DND-41 (cell line): ENCODE results near the gene ECHDC3.

ENCODE experiments used
- ATAC-seq: fragments of 200-7000 bp; cut with Tn5 transposase; 3 replicates; pipeline ENCODE4 v1.9.1; 2021; ENCODE audit warnings: low read depth; ENCODE audit not compliant: insufficient read depth
- DNase-seq: peaks from one replicate; pipeline ENCODE4 v3.0.0-alpha.2; 2020
- H2AFZ ChIP-seq: 2 replicates; pipeline ENCODE4 v1.6.0; 2012; ENCODE audit warnings: low read depth, low read length
- H3K27ac ChIP-seq: 2 replicates; pipeline ENCODE4 v1.5.1; 2012; ENCODE audit warnings: low read length, inconsistent platforms
- H3K27me3 ChIP-seq: fragments of 200-600 bp; sonication (generic); 2 replicates; pipeline ENCODE4 v1.6.0; 2012; ENCODE audit warnings: low read length, mild to moderate bottlenecking, inconsistent platforms; ENCODE audit not compliant: insufficient read depth, poor library complexity
- H3K36me3 ChIP-seq: 2 replicates; pipeline ENCODE4 v1.5.1; 2012; ENCODE audit warnings: low read length, inconsistent platforms; ENCODE audit not compliant: insufficient read depth
- H3K4me1 ChIP-seq: 2 replicates; pipeline ENCODE4 v1.5.1; 2012; ENCODE audit warnings: mild to moderate bottlenecking, low read length; ENCODE audit not compliant: insufficient read depth
- H3K4me2 ChIP-seq: 2 replicates; pipeline ENCODE4 v1.6.0; 2012; ENCODE audit warnings: mild to moderate bottlenecking, moderate library complexity, low read length, inconsistent platforms; ENCODE audit not compliant: insufficient read depth
- H3K4me3 ChIP-seq, 2 experiments: fragments of 200-600 bp in 1 of 2; shearing (Covaris generic) in 1 of 2; 2 replicates each; pipeline ENCODE4 v1.5.1; 2012 to 2016; ENCODE audit warnings: inconsistent platforms in 2 of 2, low read length in 2 of 2, mild to moderate bottlenecking in 2 of 2, low read depth in 1 of 2, moderate library complexity in 1 of 2
- H3K79me2 ChIP-seq: 2 replicates; pipeline ENCODE4 v1.6.0; 2012; ENCODE audit warnings: low read length, inconsistent platforms; ENCODE audit not compliant: insufficient read depth
- H3K9ac ChIP-seq: 2 replicates; pipeline ENCODE4 v1.6.0; 2012; ENCODE audit warnings: low read depth, mild to moderate bottlenecking, inconsistent platforms, low read length, moderate library complexity
- H3K9me3 ChIP-seq: 2 replicates; pipeline ENCODE4 v1.5.1; 2012; ENCODE audit warnings: low read length, moderate library complexity, mild to moderate bottlenecking, inconsistent platforms; ENCODE audit not compliant: insufficient read depth, severe bottlenecking
- H4K20me1 ChIP-seq: 2 replicates; pipeline ENCODE4 v1.6.0; 2012; ENCODE audit warnings: low read length; ENCODE audit not compliant: insufficient read depth
- CTCF ChIP-seq: IDR thresholded peaks from 2 replicates; pipeline ENCODE4 v1.5.1; 2012; ENCODE audit warnings: borderline replicate concordance, low read length, moderate library complexity, mild to moderate bottlenecking; ENCODE audit not compliant: poor library complexity, severe bottlenecking; ENCODE audit errors: extremely low read depth
- EZH2 ChIP-seq: IDR thresholded peaks from 3 replicates; pipeline ENCODE4 v1.6.1; 2012; ENCODE audit warnings: borderline replicate concordance, low read depth, mild to moderate bottlenecking, moderate library complexity, low read length, inconsistent platforms; ENCODE audit not compliant: severe bottlenecking

The ECHDC3 gene, protein sequence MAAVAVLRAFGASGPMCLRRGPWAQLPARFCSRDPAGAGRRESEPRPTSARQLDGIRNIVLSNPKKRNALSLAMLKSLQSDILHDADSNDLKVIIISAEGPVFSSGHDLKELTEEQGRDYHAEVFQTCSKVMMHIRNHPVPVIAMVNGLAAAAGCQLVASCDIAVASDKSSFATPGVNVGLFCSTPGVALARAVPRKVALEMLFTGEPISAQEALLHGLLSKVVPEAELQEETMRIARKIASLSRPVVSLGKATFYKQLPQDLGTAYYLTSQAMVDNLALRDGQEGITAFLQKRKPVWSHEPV

GRCh38 chr10:11742009-11742778 is at the start of gene ECHDC3:
Gene ECHDC3 (plus strand): TSS chr10:11742382. CDS start chr10:11742577, 195 bp downstream.
- TF ChIP-seq CTCF (no peak), EZH2 (no peak)
- Histone ChIP-seq H3K9ac (no peak within 1 kb of the TSS), H3K36me3 (no peaks in the 10 kb centered on the region), H3K27ac (no peak within 1 kb of the TSS), H3K4me1 (peaks cover 7% of the 10 kb centered on the region), H3K4me3 (no peak within 1 kb of the TSS), H2AFZ (no peak within 1 kb of the TSS), H3K27me3 (no peaks in the 10 kb centered on the region), H3K4me2 (no peak within 1 kb of the TSS), H4K20me1 (no peaks in the 10 kb centered on the region), H3K9me3 (no peaks in the 10 kb centered on the region), H3K79me2 (no peaks in the 10 kb centered on the region)
- ATAC-seq (no peak), DNase-seq (no peak)

GRCh38 chr10:11693376-11693775 is 48.8 kb upstream of the ECHDC3 start:
- Histone ChIP-seq H3K9ac (no peak overlapping the region), H3K79me2 (no peaks in the 10 kb centered on the region), H3K36me3 (no peaks in the 10 kb centered on the region), H3K4me3 (no peak overlapping the region), H3K4me1 (no peaks in the 10 kb centered on the region), H3K27ac (no peak overlapping the region), H3K9me3 (no peaks in the 10 kb centered on the region), H3K27me3 (no peaks in the 10 kb centered on the region), H4K20me1 (no peaks in the 10 kb centered on the region), H2AFZ (no peak overlapping the region), H3K4me2 (no peak overlapping the region)
- ATAC-seq (no peak), DNase-seq (no peak)
- TF ChIP-seq EZH2, result no peak
- TF ChIP-seq CTCF, result no peak

GRCh38 chr10:11695779-11696178 is 46.4 kb upstream of the ECHDC3 start:
- Histone ChIP-seq H3K27me3 (no peaks in the 10 kb centered on the region), H3K9me3 (no peaks in the 10 kb centered on the region), H4K20me1 (no peaks in the 10 kb centered on the region), H3K27ac (no peak overlapping the region), H3K79me2 (no peaks in the 10 kb centered on the region), H3K4me3 (no peak overlapping the region), H3K36me3 (no peaks in the 10 kb centered on the region), H2AFZ (no peak overlapping the region), H3K4me1 (no peaks in the 10 kb centered on the region), H3K4me2 (no peak overlapping the region), H3K9ac (no peak overlapping the region)
- TF ChIP-seq CTCF, result no peak
- TF ChIP-seq EZH2, result no peak
- DNase-seq (no peak), ATAC-seq (no peak)
